NCI-H345 treated with DMSO at 0.1 percent for 48 hours (cell line): Measurements from ENCODE around the gene MAST4.
"Not testable (repeated sequence)": the region's sequence is repeated elsewhere in the genome, so short reads cannot be mapped to it uniquely, and the experiment has no call there.

Experiments used
- DNase-seq: peaks from one replicate; lab custom pipeline; 2025; ENCODE audit not compliant: unreplicated experiment; lab: John Stamatoyannopoulos, UW

Gene MAST4

DNA sequence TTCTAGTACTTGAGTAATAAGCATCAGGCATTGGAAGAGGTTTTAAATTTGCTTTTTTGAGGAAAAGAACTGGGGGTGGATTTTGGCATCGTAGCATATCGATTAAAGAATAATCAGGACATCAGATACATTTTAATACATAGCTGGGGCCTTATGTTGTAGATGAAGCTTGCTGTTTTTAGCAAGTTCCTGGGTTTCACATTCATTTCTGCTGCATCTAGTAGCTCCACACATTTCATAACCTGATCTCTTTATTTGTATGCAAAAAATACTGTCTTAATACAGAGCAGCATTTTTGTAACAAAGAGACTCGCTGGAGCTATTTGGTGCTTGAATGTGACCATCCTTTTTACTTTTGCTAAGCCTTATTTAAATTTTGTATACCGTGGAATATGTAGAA lies 571.9 kb downstream of the MAST4 start:
- no peak for DNase-seq

DNA sequence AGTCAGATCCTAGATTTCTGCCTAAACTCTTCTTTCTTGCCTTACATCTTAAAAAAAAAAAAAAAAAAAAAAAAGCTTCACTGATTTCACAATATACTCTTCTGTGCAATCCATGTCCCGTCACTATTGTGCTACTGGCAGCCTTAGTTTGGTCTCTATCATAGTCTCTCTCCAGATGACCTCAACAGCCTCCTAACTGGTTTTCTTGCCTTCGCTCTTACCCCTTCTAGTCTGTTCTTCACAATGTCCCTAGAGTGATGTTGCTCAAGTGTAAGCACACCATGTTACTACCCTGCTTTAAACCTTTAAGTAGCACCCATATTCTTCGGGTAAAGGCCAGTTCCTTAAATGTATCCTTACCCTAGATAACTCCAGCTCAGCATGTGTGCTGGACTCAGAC lies 574.6 kb downstream of the MAST4 start:
- no peak for DNase-seq

DNA sequence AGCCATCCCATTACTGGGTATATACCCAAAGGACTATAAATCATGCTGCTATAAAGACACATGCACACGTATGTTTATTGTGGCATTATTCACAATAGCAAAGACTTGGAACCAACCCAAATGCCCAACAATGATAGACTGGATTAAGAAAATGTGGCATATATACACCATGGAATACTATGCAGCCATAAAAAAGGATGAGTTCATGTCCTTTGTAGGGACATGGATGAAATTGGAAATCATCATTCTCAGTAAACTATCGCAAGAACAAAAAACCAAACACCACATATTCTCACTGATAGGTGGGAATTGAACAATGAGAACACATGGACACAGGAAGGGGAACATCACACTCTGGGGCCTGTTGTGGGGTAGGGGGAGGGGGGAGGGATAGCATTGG lies 577.2 kb downstream of the MAST4 start:
- not testable (repeated sequence) for DNase-seq

- no peak for DNase-seq
Measured at GRCh38 chr5:67173959-67174358, 577.8 kb downstream of the MAST4 start.

- DNase-seq = no peak
Measured at GRCh38 chr5:67176936-67177335, 580.7 kb downstream of the MAST4 start.

DNA sequence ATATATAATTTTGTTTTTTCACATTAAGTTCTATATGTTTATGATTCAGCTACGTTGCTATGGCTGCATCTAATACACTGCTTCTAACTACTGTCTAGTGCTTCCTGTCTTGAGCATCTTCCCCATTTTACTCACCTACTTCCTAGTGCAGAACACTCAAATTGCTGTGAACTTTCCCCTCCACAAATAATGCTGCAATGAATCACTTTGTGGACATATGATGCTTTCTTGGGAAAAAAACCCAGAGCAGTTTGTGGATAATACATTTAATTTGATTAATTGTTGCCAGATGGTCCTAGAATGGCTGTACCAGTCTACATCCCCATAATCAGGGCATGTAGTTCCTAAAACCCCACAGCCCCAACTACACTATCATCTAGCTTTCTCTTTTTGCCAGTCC lies 581.9 kb downstream of the MAST4 start:
- no peak for DNase-seq

DNA sequence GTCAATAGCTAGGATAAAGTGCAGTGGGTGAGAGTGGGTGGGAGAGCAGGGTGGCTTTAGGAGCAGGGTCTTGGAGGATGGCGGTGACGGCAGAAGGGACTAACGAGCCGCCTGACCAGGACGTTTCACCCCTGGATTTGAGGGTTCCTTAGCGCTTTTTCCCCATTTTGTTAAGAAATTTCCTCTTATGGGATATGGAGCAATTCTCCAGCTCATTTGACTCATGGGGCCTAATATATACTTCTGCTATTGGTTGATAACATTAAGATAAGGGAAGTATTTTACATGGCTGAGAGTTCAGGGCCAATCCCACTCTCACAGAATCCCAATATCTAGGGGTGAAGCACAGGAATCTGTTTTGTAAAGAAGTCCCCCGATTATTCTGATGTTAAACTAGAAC lies 582.8 kb downstream of the MAST4 start:
- DNase-seq = no peak

GRCh38 chr5:67179697-67180361 lies 583.6 kb downstream of the MAST4 start:
- DNase-seq = no peak

DNA sequence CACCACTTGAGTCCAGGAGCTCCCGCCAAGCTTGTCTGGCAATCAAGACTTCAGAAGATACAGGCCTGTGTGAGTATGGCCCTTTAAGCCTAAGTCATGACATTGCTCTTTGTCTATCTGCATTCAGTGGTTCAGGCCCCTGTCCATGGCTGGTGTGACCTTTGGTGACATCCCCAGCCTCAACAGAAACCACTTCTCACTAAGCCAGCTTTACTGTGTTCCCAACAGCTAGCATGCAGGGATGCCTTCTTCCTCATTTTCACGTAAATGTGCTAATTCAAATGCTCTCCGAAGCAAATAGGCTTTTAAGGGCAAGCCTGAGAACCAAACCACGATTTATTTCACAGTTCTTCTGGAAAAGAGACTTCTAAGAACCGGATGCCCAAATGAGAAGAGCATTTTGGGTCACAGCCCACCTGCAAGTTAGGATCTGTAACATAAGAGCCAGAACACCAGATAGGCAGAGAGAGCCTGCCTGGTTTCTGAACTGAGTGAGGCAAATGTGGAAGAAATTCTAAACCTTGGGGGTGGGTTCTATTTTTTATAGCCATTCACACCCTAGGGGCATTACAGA lies 585.5 kb downstream of the MAST4 start:
- no peak for DNase-seq

GRCh38 chr5:67182301-67182790 lies 586.2 kb downstream of the MAST4 start:
- no peak for DNase-seq

DNA sequence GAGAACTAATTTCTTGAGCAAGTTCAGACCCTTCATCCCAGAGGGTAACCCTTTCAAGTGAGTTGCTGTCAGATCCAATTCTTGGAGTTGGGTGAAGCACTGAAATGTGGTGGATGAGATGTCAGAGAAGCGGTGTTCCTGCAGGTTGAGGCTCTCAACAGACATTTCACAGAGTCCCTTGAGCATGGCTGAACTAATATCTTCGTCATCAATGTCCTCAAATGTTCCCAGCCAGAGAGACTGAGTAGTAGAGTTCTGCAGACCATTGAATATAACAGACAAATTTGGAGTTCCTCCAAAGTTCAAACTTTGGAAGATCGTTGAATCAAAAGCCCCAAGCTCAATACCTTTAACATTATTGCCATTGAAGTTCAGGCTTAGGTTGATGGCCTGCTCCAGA lies 587.7 kb downstream of the MAST4 start:
- no peak for DNase-seq

DNA sequence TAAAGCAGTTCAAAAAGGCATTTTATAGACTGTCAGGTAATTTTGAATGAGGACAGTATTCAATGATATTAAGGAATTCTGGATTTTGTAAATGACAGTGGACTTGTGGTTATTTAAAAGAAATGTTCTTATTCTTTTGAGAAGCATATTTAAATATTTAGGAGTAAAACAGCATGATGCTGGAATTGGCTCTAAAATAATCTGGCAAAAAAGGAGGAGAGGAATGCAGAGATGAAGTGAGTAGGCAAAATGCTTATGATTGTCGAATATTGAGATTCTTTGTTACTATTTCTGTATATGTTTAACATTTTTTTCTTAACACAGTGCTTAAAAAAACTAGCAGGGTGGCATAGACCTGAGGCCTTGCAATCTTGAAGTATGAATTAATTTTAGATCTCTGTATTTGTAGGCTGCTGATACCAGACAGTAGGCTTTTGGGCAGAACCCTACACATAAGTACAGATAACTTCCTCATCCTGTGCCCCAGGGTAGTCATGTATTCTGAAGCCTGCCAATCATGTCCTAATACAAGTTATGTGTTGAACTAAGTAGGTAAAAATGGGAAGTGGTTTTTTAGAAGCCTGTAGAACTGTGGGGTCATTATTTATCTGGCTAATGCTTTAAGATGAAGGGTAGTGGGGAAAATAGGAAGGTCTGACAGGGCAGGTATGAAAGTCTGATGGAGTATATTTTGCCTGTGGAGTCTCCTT lies 591.0 kb downstream of the MAST4 start:
- DNase-seq = no peak

GRCh38 chr5:67188274-67189078 lies 592.3 kb downstream of the MAST4 start:
- DNase-seq = no peak

GRCh38 chr5:67189079-67189354 lies 592.8 kb downstream of the MAST4 start:
- no peak for DNase-seq

GRCh38 chr5:67189931-67190330 lies 593.7 kb downstream of the MAST4 start:
- no peak for DNase-seq

DNA sequence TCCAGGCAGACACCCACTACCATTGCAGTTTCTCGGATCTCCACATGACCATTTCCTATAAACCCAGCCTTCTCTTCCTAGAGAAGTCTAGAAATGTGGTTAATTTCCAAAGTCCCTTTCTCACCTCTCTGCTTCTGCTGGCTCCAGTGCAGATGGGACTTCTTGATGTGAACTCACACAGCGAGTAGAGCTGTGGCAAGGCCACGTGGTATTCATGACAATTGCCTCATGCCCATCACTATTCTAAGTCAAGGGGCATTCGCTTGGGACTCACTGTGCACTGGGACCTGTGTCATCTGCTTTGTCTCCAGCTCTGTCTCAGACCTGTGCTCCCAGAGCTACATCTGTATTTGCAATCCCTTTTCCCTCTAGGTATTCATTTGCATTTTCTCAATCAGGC lies 594.2 kb downstream of the MAST4 start:
- DNase-seq = no peak

- no peak for DNase-seq
Measured at GRCh38 chr5:67190861-67191260, 594.7 kb downstream of the MAST4 start.

DNA sequence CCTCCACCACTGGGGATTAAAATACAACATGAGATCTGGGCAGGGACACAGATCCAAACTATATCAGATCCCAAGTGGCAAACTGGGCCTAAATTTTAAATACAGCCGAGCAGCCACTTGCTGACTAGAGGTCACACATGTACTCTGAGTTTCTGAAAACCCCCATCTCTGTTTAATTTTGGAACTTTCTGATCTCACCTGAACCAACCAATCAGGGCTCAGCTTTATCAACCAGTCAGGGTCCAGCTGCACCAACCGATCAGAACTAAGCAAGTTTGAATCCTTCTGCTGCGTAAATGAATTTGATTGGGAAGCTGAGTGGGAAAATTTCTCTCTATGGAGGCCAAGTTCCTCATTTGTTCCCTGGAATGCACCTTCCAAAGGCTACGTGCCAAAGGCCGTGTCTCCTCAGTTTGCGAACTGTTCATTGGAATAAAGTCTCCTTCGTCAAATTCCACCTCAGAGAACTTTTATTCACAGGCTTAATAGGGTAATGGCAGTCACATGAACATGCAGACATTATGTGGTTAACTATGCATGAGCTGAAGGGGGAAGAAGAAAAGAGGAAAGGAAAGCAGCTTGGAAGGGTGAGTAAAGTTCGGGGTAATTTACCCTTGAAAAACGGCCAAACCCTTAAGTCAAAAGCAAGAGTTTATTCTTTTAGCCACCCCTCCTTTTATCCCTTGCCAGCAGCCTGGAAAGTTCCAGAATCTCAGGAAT lies 596.7 kb downstream of the MAST4 start:
- DNase-seq = no peak

GRCh38 chr5:67193439-67193807 lies 597.2 kb downstream of the MAST4 start:
- DNase-seq = no peak

GRCh38 chr5:67194166-67194565 lies 598.0 kb downstream of the MAST4 start:
- no peak for DNase-seq
